HG03135 (cell line): Measurements from ENCODE around the gene LRRC18.

Experiments used
- ATAC-seq: cut with Tn5 transposase; IDR thresholded peaks from one replicate; pipeline ENCODE4 v1.9.1; 2021; ENCODE audit warnings: mild to moderate bottlenecking, moderate library complexity; ENCODE audit not compliant: unreplicated experiment

Gene LRRC18

DNA sequence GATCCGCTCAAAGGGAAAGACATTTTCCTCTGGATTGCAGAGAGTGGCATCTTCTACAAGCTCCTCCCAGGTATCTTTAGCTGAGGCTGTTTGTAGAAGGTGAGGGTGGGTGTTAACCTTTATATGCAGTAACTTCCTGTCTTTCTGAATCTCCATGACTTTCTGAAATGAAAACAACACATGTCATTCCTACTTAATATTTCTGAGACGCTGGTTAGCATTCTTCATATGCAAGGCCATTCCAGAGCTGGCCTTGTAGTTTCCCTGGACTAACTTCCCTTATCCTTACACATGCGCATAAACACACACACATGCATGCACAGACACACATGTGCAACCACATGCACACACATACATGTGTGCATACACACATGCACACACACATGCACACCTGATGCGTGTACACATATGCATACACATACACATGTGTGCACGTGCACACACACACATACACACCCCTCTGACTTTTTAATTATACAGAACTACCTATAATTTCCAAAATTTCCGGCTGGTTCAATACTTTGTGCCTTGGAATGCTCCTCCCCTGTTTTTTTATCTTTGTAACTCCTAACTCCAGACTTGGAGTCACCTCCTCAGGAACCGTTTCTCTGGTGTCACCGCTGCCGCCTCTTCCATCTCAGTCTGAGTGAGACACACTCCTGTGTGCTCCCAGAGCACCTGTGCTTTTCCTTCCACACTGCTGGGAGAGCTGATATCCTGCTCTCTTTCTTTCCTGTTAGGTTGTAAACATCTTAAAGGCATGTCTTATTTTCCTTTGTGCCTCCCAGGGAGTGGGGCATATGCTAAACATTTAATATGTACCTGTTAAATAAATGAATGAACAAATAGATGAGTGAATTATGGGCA is 55.2 kb downstream of the LRRC18 start:
- no peak for ATAC-seq

DNA sequence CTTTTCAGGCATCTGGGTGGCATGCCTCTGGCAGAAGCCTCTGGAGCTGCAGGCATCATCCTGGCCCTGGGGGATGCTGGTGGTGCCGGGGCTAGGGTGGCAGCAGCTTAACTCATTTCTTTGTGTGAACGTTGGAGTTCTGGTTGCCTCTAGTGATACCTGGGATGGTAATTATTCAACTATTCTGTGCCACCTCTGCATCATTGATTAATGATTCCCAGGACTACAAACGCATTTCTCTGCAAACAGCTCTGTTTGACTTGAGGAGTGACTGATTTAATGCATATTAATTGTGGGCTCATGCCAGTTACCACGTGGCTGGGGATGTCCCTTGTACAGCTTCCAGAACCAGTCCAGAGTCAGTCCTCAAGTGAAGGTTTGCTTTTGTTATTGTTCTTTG is 55.9 kb downstream of the LRRC18 start:
- no peak for ATAC-seq

DNA sequence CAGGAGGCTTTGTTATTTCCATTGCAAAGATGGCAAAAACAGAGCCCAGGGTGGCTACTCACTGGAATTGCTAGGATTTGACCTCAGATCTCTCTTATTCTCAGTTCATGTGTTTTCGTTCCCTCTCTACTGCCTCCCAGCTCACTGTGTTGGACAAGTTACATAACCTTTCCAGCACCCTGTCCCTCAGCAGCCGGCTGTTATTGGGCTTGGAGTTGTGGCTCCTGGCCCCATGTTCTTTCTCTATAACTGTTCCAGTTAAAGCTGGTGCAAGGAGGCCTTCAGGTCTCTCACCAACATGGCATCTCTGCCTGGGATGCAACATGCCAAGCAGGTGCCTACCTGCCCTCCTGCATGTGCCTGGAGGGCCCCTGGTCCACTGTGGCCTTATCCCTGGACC is 56.8 kb downstream of the LRRC18 start:
- ATAC-seq = no peak

DNA sequence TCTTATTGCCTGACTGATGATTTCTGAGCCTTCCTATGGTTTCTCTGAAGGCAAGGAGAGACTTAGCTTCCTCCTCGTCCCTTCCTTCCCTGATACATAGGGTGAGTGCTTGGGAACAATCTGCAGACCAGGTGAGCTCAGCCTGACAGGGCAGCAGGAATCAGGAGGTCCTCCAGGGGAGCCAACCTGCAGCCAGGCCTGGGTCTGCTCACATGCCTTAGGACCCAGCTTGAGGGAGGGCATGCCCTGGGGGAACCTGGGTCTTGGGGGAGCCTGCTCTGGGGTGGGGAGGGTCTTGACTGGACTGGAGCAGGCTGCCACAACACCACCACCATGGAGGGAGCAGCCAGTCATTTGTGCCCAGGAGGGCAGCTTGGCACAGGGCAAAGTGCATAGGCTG is 57.7 kb downstream of the LRRC18 start:
- no peak for ATAC-seq

DNA sequence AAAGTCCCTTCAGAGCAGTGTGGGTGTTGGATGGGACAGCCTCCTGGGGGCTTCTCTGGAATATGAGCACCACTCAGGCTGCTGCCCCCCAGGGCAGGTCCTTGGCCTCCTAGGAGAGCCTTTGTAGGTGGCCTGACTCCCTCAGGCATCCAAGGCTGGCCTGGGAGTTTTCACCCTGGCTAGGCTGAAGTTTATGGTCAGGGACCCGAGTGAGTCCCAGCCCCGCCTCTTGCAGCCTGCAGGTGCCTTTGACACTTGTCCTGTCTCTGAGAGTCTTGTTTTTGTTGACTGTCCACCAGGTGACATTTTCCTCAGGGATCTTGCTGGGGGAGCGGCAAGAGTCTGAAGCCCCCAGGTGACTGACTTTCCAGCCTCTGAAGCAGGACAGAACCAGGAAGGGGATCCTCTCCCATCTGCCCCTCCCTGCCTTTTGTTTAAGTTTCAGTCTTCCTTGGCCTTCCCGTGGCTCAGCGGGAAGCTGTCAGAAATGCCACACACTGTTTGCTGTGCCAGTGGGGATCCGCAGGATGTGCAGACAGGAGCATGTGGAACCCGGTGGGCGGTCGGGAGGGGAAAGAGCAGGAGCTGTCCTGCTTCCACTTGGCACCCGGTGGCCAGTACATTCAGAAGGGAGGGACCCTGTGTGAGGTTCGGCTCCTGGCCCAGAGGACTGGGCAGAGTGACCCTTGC is 59.5 kb downstream of the LRRC18 start:
- ATAC-seq = no peak

DNA sequence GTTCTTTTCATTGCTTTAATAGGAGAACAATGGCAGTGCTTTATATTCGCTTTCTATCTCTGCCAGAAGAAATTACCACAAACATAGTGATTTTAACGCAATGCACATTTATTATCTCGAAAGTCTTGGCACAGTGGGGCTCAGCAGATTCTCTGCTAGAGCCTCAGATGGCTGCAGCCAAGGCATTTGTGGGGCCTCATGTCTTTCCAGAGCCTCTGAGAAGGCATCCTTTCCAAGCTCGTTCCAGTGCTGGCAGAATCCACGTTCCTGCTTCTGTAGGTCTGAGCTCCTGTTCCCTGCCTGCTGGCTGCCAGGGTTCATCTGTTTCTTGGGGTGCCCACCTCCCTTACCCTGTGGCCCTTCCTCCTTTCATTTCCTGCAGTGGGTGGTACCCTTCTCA is 60.2 kb downstream of the LRRC18 start:
- no peak for ATAC-seq

DNA sequence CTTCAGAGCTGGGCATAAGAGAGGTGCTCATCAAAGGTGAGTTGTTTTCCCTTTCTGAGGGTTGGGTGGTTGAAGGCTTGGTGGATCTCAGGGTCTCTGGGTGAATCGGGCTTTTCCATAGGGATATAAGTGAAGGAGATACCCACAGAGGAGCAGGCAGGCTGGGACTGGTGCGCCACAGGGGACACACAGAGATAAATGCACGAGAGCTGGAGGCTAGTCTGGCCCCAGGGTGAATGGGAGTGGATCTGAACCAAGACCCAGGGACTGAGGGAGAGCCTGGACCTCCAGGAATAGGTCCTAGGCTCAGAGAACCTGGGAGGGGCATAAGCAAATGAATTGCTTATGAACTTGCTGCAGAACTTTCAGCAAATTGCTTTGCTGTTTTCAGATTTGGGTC is 61.5 kb downstream of the LRRC18 start:
- no peak for ATAC-seq

DNA sequence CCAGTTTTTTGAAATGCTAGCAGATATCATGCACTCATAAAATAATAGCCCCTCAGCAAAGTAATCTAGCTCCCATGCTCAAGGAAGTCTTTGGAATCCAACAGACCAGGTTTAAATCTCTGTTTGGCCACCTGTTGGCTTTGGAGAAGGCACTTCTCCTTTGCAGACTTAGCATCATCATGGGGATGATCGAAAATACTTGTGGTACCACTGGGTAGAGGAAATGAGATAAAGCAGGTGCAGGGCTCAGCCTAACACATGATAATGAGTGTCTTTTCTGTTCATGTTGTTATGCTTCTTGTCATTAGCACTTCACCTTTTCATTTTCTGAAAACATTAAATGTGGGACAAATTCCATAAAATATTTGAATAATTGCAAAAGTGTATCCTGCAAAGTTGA is 67.4 kb downstream of the LRRC18 start:
- ATAC-seq = no peak
